GM12878 (cell line): Measurements from ENCODE around the gene CEP76. TPM values are rescaled to one million over a fixed set of nuclear protein-coding genes. Genes with fewer than 3 reads are reported as not detected.

Experiments
- ATAC-seq: fragments of 200-7000 bp; cut with Tn5 transposase; 3 replicates; pipeline ENCODE4 v1.9.1; 2020; ENCODE audit warnings: mild to moderate bottlenecking, moderate library complexity
- BruUV-seq: library from RNA; stranded (reverse); fragments of 400-500 nt; replicated peaks from 2 replicates; lab custom pipeline; 2021; lab: Mats Ljungman, UMichigan
- CTCF ChIA-PET: fragments of 300-600 bp; sonication (Branson Sonifier 250); formaldehyde crosslinking; extraction: SDS; loops from one replicate; lab custom pipeline; 2021; ENCODE audit warnings: inconsistent platforms; lab: Yijun Ruan, JAX
- POLR2A ChIA-PET: fragments of 350-600 bp; formaldehyde crosslinking; extraction: SDS; loops from one replicate; lab custom pipeline; 2021; ENCODE audit warnings: inconsistent platforms; lab: Charles Lee
- RAD21 ChIA-PET: fragments of 300-600 bp; sonication (Branson Sonifier 250); formaldehyde crosslinking; loops from one replicate; lab custom pipeline; 2023; ENCODE audit warnings: antibody characterized with exemption; ENCODE audit not compliant: unreplicated experiment; lab: Charles Lee
- SMC1A ChIA-PET: fragments of 300-600 bp; sonication (Branson Sonifier 250); formaldehyde crosslinking; loops from one replicate; lab custom pipeline; 2023; ENCODE audit not compliant: unreplicated experiment, uncharacterized antibody; lab: Charles Lee
- DNase-seq: peaks from one replicate; pipeline ENCODE4 v3.0.0-alpha.2; 2011; ENCODE audit warnings: low read depth, low spot score
- FAIRE-seq: peaks from 3 replicates; lab custom pipeline; 2011; peaks lifted over from hg19 to GRCh38; lab: Jason Lieb, UNC
- H2AFZ ChIP-seq: 2 replicates; pipeline ENCODE4 v1.6.0; 2011; ENCODE audit warnings: low read depth, low read length, control low read depth; ENCODE audit not compliant: control insufficient read depth
- H3K27ac ChIP-seq: 2 replicates; pipeline ENCODE4 v1.5.1; 2011; ENCODE audit warnings: control low read depth; ENCODE audit not compliant: control insufficient read depth, insufficient read depth
- H3K27me3 ChIP-seq, 2 experiments: replicated peaks in 1 of 2; 2 replicates each; pipeline versions ENCODE4 v1.6.0 to v1.6.1; 2011; ENCODE audit warnings: low read length in 1 of 2; ENCODE audit not compliant: control insufficient read depth in 2 of 2, insufficient read depth in 2 of 2
- H3K36me3 ChIP-seq, 2 experiments: 2 replicates each; pipeline ENCODE4 v1.5.1; 2011; ENCODE audit warnings: low read length in 1 of 2; ENCODE audit not compliant: control insufficient read depth in 2 of 2, insufficient read depth in 2 of 2
- H3K4me1 ChIP-seq: 2 replicates; pipeline ENCODE4 v1.6.1; 2011; ENCODE audit warnings: mild to moderate bottlenecking, low read length, moderate library complexity, mixed read lengths; ENCODE audit not compliant: control insufficient read depth, insufficient read depth
- H3K4me2 ChIP-seq: 2 replicates; pipeline ENCODE4 v1.6.0; 2011; ENCODE audit warnings: control low read depth; ENCODE audit not compliant: control insufficient read depth, insufficient read depth
- H3K4me3 ChIP-seq: fragments of 200-600 bp; sonication (generic); 2 replicates; pipeline ENCODE4 v1.5.1; 2016
- H3K79me2 ChIP-seq: 2 replicates; pipeline ENCODE4 v1.6.0; 2011; ENCODE audit warnings: low read length; ENCODE audit not compliant: control insufficient read depth, insufficient read depth
- H3K9ac ChIP-seq: 2 replicates; pipeline ENCODE4 v1.8.0; 2011; ENCODE audit warnings: low read length, control low read depth, mixed read lengths; ENCODE audit not compliant: control insufficient read depth, insufficient read depth
- H3K9me3 ChIP-seq: replicated peaks from 3 replicates; pipeline ENCODE4 v1.5.1; 2011; ENCODE audit warnings: mild to moderate bottlenecking, low read length; ENCODE audit not compliant: control insufficient read depth, insufficient read depth
- H4K20me1 ChIP-seq: 2 replicates; pipeline ENCODE4 v1.6.0; 2011; ENCODE audit not compliant: control insufficient read depth, insufficient read depth
- ASH2L ChIP-seq: fragments of 300-600, 200-600 bp; sonication (generic); IDR thresholded peaks from 2 replicates; pipeline ENCODE4 v1.6.1; 2017; ENCODE audit warnings: low read depth, mild to moderate bottlenecking, borderline replicate concordance
- ATF3 ChIP-seq: IDR thresholded peaks from 2 replicates; pipeline ENCODE4 v1.6.1; 2011; ENCODE audit warnings: low read depth, mild to moderate bottlenecking, low read length, moderate library complexity, borderline replicate concordance; ENCODE audit errors: extremely low read depth
- DPF2 ChIP-seq: fragments of 450-650 bp; IDR thresholded peaks from 2 replicates; pipeline ENCODE4 v1.6.1; 2017; ENCODE audit warnings: mild to moderate bottlenecking
- E2F4 ChIP-seq: IDR thresholded peaks from 2 replicates; pipeline ENCODE4 v1.6.1; 2012; ENCODE audit warnings: low read depth, low read length, improper control_type of control experiment
- MTA3 ChIP-seq: IDR thresholded peaks from 2 replicates; pipeline ENCODE4 v1.6.1; 2012; ENCODE audit warnings: low read length, inconsistent platforms, borderline replicate concordance
- NKRF ChIP-seq: fragments of 450-650 bp; conservative IDR thresholded peaks from 2 replicates; pipeline ENCODE4 v1.6.1; 2017; ENCODE audit warnings: mild to moderate bottlenecking, moderate library complexity
- NR2C1 ChIP-seq: fragments of 450-650 bp; IDR thresholded peaks from 2 replicates; pipeline ENCODE4 v1.6.1; 2017; ENCODE audit warnings: antibody characterized with exemption, mild to moderate bottlenecking, moderate library complexity
- NR2F1 ChIP-seq: fragments of 450-650 bp; conservative IDR thresholded peaks from 2 replicates; pipeline ENCODE4 v1.6.1; 2017; ENCODE audit warnings: mild to moderate bottlenecking
- PML ChIP-seq: IDR thresholded peaks from 2 replicates; pipeline ENCODE4 v1.6.1; 2012; ENCODE audit warnings: low read length, inconsistent platforms
- POU2F2 ChIP-seq: IDR thresholded peaks from 3 replicates; pipeline ENCODE4 v1.6.1; 2011; ENCODE audit warnings: low read depth, mild to moderate bottlenecking, low read length, borderline replicate concordance
- RUNX3 ChIP-seq: IDR thresholded peaks from 2 replicates; pipeline ENCODE4 v1.6.1; 2012; ENCODE audit warnings: low read length, inconsistent platforms
- SREBF2 ChIP-seq: IDR thresholded peaks from 2 replicates; pipeline ENCODE4 v1.6.1; 2012; ENCODE audit warnings: mild to moderate bottlenecking, low read length
- ZBED1 ChIP-seq: IDR thresholded peaks from 2 replicates; pipeline ENCODE4 v1.6.1; 2016; ENCODE audit warnings: borderline replicate concordance
- WGBS: methylation state at CpG from one replicate; pipeline ENCODE4 v1.1.6; 2016; ENCODE audit warnings: low lambda C conversion rate; ENCODE audit not compliant: insufficient replicate concordance, insufficient coverage; ENCODE audit errors: missing lambda C conversion rate; 5-methylcytosine and 5-hydroxymethylcytosine counted together
- in situ Hi-C: fragments of 300-500 bp; cut with MboI; formaldehyde crosslinking; loops from 9 replicates; pipeline ENCODE4 v1.14.3; 2018; ENCODE audit warnings: mixed read lengths
- intact Hi-C: fragments of 100-400 bp; cut with micrococcal nuclease; formaldehyde crosslinking; loops from one replicate; pipeline ENCODE4 v1.14.2; 2022; ENCODE audit not compliant: unreplicated experiment
- polyA plus RNA-seq, 11 experiments: library from polyadenylated mRNA; depleted of rRNA in 4 of 11; unstranded in 6 of 11; stranded (reverse) in 5 of 11; fragments of >200 nt; fragmentation: Nextera tagmentation in 4 of 11; fragmentation: Illumina TruSeq in 1 of 11; extraction: Ambion mirVana in 4 of 11; extraction: Trizol in 1 of 11; gene quantifications; 1 replicate in 1 of 11; 2 replicates in 10 of 11; pipeline versions ENCODE4 v1.2.1 to v1.2.3, GENCODE V29; 2011 to 2016; ENCODE audit warnings: inconsistent platforms in 2 of 11, missing spikeins in 2 of 11, low read depth in 1 of 11
- total RNA-seq, 4 experiments: library from RNA; depleted of rRNA in 3 of 4; stranded (reverse); fragments of >200 nt in 3 of 4; fragmentation: Illumina TruSeq in 1 of 4; extraction: Trizol in 1 of 4; gene quantifications; 2 replicates each; pipeline versions ENCODE4 v1.2.1 to v1.2.3, GENCODE V29; 2013 to 2021

Gene CEP76
- total and polyA plus RNA-seq, 10 of the 15 experiments (the other 5 are each of a cell fraction or from before 2014, with no cell fraction given): 3.9 to 14.9 (median 13.2) TPM

- BruUV-seq: no TSS peak
- intact Hi-C loops: no loop called here
Observed at GRCh38 chr18:12703096-12703567, 609 bp upstream of the CEP76 start.

GRCh38 chr18:12701161-12701560 is 1.4 kb downstream of the CEP76 start:
- no TSS peak for BruUV-seq
- TF ChIP-seq PML (no peak), E2F4 (no peak), SREBF2 (no peak), NKRF (no peak), POU2F2 (no peak), MTA3 (no peak), NR2C1 (no peak), NR2F1 (no peak)

More at GRCh38 chr18:12703096-12703567, 609 bp upstream of the CEP76 start:
- Histone ChIP-seq H3K4me1 (peaks cover 16% of the 10 kb centered on the region), H3K79me2 (peaks cover 57% of the 10 kb centered on the region), H2AFZ (peak overlapping the region; percentile 95), H3K9ac (peak overlapping the region; percentile 72), H3K36me3 (peaks cover 2 to 10% of the 10 kb centered on the region in 2 experiments; a peak in 1 of 4 replicates), H3K9me3 (no peaks in the 10 kb centered on the region), H3K27ac (peak overlapping the region; percentile 98), H3K4me2 (peak overlapping the region; percentile 58), H3K27me3 (no peaks in the 10 kb centered on the region), H3K4me3 (peak overlapping the region; percentile 96), H4K20me1 (no peaks in the 10 kb centered on the region)
- no peak for ATAC-seq
- under 1% methylated on average over 28 of the region's 28 CpGs for WGBS
- ChIA-PET CTCF (interaction anchor here (1.1 kb wide), 1 partner anchor 311 kb away, joined by 4 read pairs; no protein-coding TSS in a partner anchor), POLR2A (interaction anchor here (0.5 to 1.9 kb wide), 5 partner anchors 10 to 293 kb away, joined by 3 to 7 read pairs (median 5); no protein-coding TSS in a partner anchor), SMC1A (interaction anchor here (0.9 to 2.1 kb wide), 4 partner anchors 20 to 326 kb away, joined by 3 to 9 read pairs (median 3); partner anchors contain the start of gene AFG3L2), RAD21 (interaction anchor here (1.1 kb wide), 1 partner anchor 326 kb away, joined by 3 read pairs; the partner anchor contains the start of gene AFG3L2)
- DNase-seq: no peak
- no peak for FAIRE-seq
- in situ Hi-C loops: no loop called here
- TF ChIP-seq ATF3 (no peak), DPF2 (peak; percentile 30; the same call in 1 of the 2 replicates), SREBF2 (no peak), ASH2L (peak; percentile 25), ZBED1 (no peak), RUNX3 (peak; percentile 45)

More at GRCh38 chr18:12701161-12701560, 1.4 kb downstream of the CEP76 start:
- no peaks in the 10 kb centered on the region for H4K20me1 ChIP-seq
- WGBS: 98% methylated on average over 3 of the region's 3 CpGs
- intact Hi-C loops: no loop called here
- H3K4me3 ChIP-seq: peak overlapping the region; percentile 96
- H3K9me3 ChIP-seq: no peaks in the 10 kb centered on the region
- no peak for FAIRE-seq
- RAD21 ChIA-PET: no interaction called here
- no peak overlapping the region for H3K27ac ChIP-seq
- H3K9ac ChIP-seq: peak overlapping the region; percentile 72; the same call in 1 of the 2 replicates
- ATAC-seq: no peak
- no peak overlapping the region for H2AFZ ChIP-seq
- peaks cover 16% of the 10 kb centered on the region for H3K4me1 ChIP-seq
- H3K4me2 ChIP-seq: peak overlapping the region; percentile 95
- peaks cover 54% of the 10 kb centered on the region for H3K79me2 ChIP-seq
- SMC1A ChIA-PET: interaction anchor here (0.8 to 2.1 kb wide), 3 partner anchors 23 to 408 kb away, joined by 3 to 9 read pairs (median 4); no protein-coding TSS in a partner anchor
- no peak for DNase-seq
- no peaks in the 10 kb centered on the region for H3K27me3 ChIP-seq
- POLR2A ChIA-PET: interaction anchor here (0.6 to 1.8 kb wide), 2 partner anchors 183 to 391 kb away, joined by 3 to 8 read pairs; partner anchors contain the start of gene PTPN2
- CTCF ChIA-PET: interaction anchor here (0.9 kb wide), 1 partner anchor 309 kb away, joined by 3 read pairs; no protein-coding TSS in a partner anchor
- H3K36me3 ChIP-seq: peaks cover 0 to 3% of the 10 kb centered on the region in 2 experiments; a peak in 1 of 4 replicates
- in situ Hi-C loops: no loop called here
